CD4-positive, alpha-beta memory T cell (primary cell): ENCODE measurements around the gene KDM4C. TPM values are rescaled to one million over a fixed set of nuclear protein-coding genes. Genes with fewer than 3 reads are reported as not detected.
A peak's percentile ranks its signal among the peaks of the same experiment; 100 is the strongest.

Source experiments
- CTCF ChIA-PET: fragments of 350-600 bp; sonication (Branson Sonifier 250); formaldehyde crosslinking; loops from one replicate; lab custom pipeline; 2021; ENCODE audit warnings: inconsistent platforms; ENCODE audit not compliant: partially characterized antibody; lab: Charles Lee
- POLR2A ChIA-PET: fragments of 350-600 bp; sonication (Branson Sonifier 250); formaldehyde crosslinking; loops from one replicate; lab custom pipeline; 2021; ENCODE audit not compliant: partially characterized antibody; lab: Charles Lee
- DNase-seq, 5 donors: peaks; one replicate each; pipeline versions ENCODE4 v3.0.0 to v3.0.0-alpha.2; 2020 to 2022; ENCODE audit warnings: mixed read lengths in 1 of 5
- H3K27ac ChIP-seq: one replicate; pipeline ENCODE4 v1.7.0; 2013; ENCODE audit warnings: low read depth, low read length
- H3K27me3 ChIP-seq: 2 replicates; pipeline ENCODE4 v1.7.0; 2013; ENCODE audit warnings: mild to moderate bottlenecking, low read length, moderate library complexity; ENCODE audit not compliant: insufficient read depth
- H3K36me3 ChIP-seq: 2 replicates; pipeline ENCODE4 v1.7.0; 2013; ENCODE audit warnings: mild to moderate bottlenecking, low read length, moderate library complexity; ENCODE audit not compliant: insufficient read depth
- H3K4me1 ChIP-seq: 2 replicates; pipeline ENCODE4 v1.7.0; 2013; ENCODE audit warnings: mild to moderate bottlenecking, low read length, moderate library complexity; ENCODE audit not compliant: insufficient read depth
- H3K4me3 ChIP-seq, 2 donors: one replicate each; pipeline ENCODE4 v1.7.0; 2013; ENCODE audit warnings: low read length in 2 of 2, mild to moderate bottlenecking in 1 of 2
- H3K9me3 ChIP-seq, 2 donors: one replicate each; pipeline ENCODE4 v1.7.0; 2013; ENCODE audit warnings: low read length in 2 of 2, control low read depth in 1 of 2; ENCODE audit not compliant: control insufficient read depth in 1 of 2
- H3K27ac Mint-ChIP-seq, 7 donors: one replicate each; pipeline ENCODE4 v1.8.0; 2020 to 2021; ENCODE audit warnings: mixed read lengths in 7 of 7, mild to moderate bottlenecking in 6 of 7, inconsistent platforms in 3 of 7, moderate library complexity in 3 of 7
- H3K27me3 Mint-ChIP-seq, 2 donors: one replicate each; pipeline ENCODE4 v1.8.0; 2020 to 2021; ENCODE audit warnings: mixed read lengths in 2 of 2
- H3K36me3 Mint-ChIP-seq, 2 donors: one replicate each; pipeline ENCODE4 v1.8.0; 2020 to 2021; ENCODE audit warnings: mixed read lengths in 2 of 2, inconsistent platforms in 1 of 2, mild to moderate bottlenecking in 1 of 2
- H3K4me1 Mint-ChIP-seq, 4 donors: one replicate each; pipeline ENCODE4 v1.8.0; 2020 to 2021; ENCODE audit warnings: mixed read lengths in 4 of 4, mild to moderate bottlenecking in 1 of 4
- H3K4me3 Mint-ChIP-seq, 8 donors: one replicate each; pipeline ENCODE4 v1.8.0; 2020 to 2021; ENCODE audit warnings: mixed read lengths in 8 of 8, mild to moderate bottlenecking in 7 of 8, moderate library complexity in 6 of 8, inconsistent platforms in 3 of 8
- H3K9me3 Mint-ChIP-seq, 8 donors: one replicate each; pipeline ENCODE4 v1.8.0; 2020 to 2021; ENCODE audit warnings: mixed read lengths in 8 of 8, mild to moderate bottlenecking in 5 of 8, inconsistent platforms in 3 of 8, moderate library complexity in 1 of 8
- intact Hi-C: fragments of 100-400 bp; cut with micrococcal nuclease; formaldehyde crosslinking; loops from one replicate; pipeline ENCODE4 v1.15.1; 2023
- polyA plus RNA-seq, 2 donors: library from polyadenylated mRNA; unstranded; fragments of 300-500 nt; fragmentation: Illumina TruSeq; gene quantifications; one replicate each; pipeline ENCODE4 v1.2.3, GENCODE V29; 2021
- total RNA-seq, 2 experiments: library from RNA; stranded (reverse); gene quantifications; one replicate each; pipeline ENCODE4 v1.2.3, GENCODE V29; 2021

Gene KDM4C
- total and polyA plus RNA-seq, 4 experiments from 2014 or later = 36.3 to 90.7 (median 58.8) TPM

DNA sequence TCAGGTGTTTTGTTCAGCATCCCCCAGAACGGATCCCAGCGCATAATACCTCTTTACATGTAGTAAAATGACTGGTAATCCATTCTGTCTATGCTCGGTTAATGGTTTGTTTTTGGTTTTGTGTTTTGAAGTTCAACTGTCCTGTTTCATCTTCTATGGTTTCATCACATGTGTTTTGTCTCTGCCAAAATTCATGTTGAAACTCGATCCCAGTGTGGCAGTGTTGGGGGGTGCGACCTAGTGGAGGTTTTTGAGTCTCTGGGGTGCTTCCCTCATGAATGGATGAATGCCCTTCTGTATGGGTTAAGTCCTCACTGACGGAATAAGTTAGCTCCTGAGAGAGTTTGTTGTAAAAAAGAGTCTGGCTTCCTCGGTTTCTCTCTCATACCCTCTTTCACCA, 317.4 kb downstream of the KDM4C start:
- intact Hi-C loops = no loop called here
- POLR2A ChIA-PET = no interaction called here

GRCh38 chr9:7079051-7079450, 321.3 kb downstream of the KDM4C start:
- H3K27ac ChIP-seq = no peak overlapping the region
- Mint-ChIP-seq H3K27me3 (no peaks in the 10 kb centered on the region), H3K9me3 (peaks cover 0 to 2% (median 0%) of the 10 kb centered on the region in 8 donors), H3K27ac (no peak overlapping the region), H3K4me1 (peaks cover 0 to 2% (median 0%) of the 10 kb centered on the region in 4 donors), H3K4me3 (no peak overlapping the region), H3K36me3 (peaks cover 69 to 76% of the 10 kb centered on the region in 2 donors)
- POLR2A ChIA-PET = no interaction called here
- intact Hi-C loops = no loop called here
- H3K4me3 ChIP-seq = no peak overlapping the region
- peaks cover 8% of the 10 kb centered on the region for H3K36me3 ChIP-seq
- H3K4me1 ChIP-seq = no peaks in the 10 kb centered on the region
- no peaks in the 10 kb centered on the region for H3K27me3 ChIP-seq
- no peaks in the 10 kb centered on the region for H3K9me3 ChIP-seq
- CTCF ChIA-PET = no interaction called here
- no peak for DNase-seq

More for the DNA sequence above, 317.4 kb downstream of the KDM4C start:
- Histone ChIP-seq H3K36me3 (peaks cover 8% of the 10 kb centered on the region), H3K27ac (no peak overlapping the region), H3K27me3 (no peaks in the 10 kb centered on the region), H3K4me3 (no peak overlapping the region), H3K4me1 (no peaks in the 10 kb centered on the region), H3K9me3 (no peaks in the 10 kb centered on the region)
- peaks cover 64 to 69% of the 10 kb centered on the region in 2 donors for H3K36me3 Mint-ChIP-seq
- H3K9me3 Mint-ChIP-seq = peaks cover 0 to 2% (median 0%) of the 10 kb centered on the region in 8 donors
- no peak for DNase-seq
- H3K4me3 Mint-ChIP-seq = no peak overlapping the region
- H3K4me1 Mint-ChIP-seq = peaks cover 0 to 1% (median 0%) of the 10 kb centered on the region in 4 donors
- CTCF ChIA-PET = no interaction called here
- H3K27me3 Mint-ChIP-seq = no peaks in the 10 kb centered on the region
- H3K27ac Mint-ChIP-seq = peak overlapping the region in 3 of 7 donors; percentile 17 to 63 (median 43)

DNA sequence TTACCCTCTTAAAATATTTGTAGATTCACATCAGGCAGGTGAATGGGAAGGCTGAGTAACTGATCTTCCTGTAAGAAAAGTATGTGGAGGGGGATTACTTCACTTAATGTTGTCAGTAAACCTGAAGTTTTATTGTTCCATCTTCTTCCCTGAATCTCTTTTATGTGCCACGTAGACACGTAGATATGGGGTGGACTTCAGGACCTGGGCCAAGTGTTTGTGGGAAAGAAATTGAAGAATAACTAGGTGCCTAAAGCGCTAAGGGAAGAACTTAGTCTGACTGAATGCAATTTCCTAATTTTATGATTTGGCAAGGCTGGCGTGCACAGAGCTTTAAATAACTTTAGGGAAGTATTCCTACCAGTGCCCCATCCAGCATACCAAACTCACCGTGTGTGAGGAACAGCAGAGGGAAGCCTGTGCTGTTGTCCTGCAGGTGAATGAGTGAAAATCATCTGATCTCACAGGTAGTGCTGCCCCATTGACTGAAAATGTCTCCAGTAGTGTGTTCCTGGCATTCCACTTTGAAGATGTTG, 323.4 kb downstream of the KDM4C start:
- Histone ChIP-seq H3K4me1 (no peaks in the 10 kb centered on the region), H3K27me3 (no peaks in the 10 kb centered on the region), H3K36me3 (peaks cover 8% of the 10 kb centered on the region), H3K4me3 (no peak overlapping the region), H3K27ac (no peak overlapping the region), H3K9me3 (no peaks in the 10 kb centered on the region)
- Mint-ChIP-seq H3K36me3 (peaks cover 61 to 66% of the 10 kb centered on the region in 2 donors), H3K4me1 (peaks cover 0 to 2% (median 0%) of the 10 kb centered on the region in 4 donors), H3K27ac (no peak overlapping the region), H3K4me3 (no peak overlapping the region), H3K9me3 (peaks cover 0 to 2% (median 0%) of the 10 kb centered on the region in 8 donors), H3K27me3 (no peaks in the 10 kb centered on the region)
- DNase-seq = no peak
- ChIA-PET CTCF (no interaction called here), POLR2A (no interaction called here)
- intact Hi-C loops = no loop called here

DNA sequence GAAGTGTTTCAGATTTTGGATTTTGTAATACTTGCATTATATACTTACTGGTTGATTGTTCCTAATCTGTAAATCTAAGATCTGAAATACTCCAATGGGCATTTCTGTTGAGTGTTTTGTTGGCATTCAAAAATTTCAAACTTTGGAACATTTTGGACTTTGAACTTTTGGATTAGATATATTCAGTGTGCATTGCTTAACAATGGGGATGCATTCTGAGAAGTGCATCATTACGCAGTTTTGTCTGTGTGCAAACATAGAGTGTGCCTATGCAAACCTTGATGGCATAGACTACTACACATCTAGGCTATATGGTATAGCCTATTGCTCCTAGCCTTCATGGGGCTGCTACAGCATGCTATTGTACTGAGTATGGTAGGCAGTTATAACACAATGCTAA, 325.4 kb downstream of the KDM4C start:
- Histone ChIP-seq H3K27me3 (no peaks in the 10 kb centered on the region), H3K4me1 (no peaks in the 10 kb centered on the region), H3K36me3 (peaks cover 6% of the 10 kb centered on the region), H3K4me3 (no peak overlapping the region), H3K27ac (no peak overlapping the region), H3K9me3 (no peaks in the 10 kb centered on the region)
- intact Hi-C loops = no loop called here
- POLR2A ChIA-PET = no interaction called here
- CTCF ChIA-PET = no interaction called here
- peaks cover 0 to 1% (median 0%) of the 10 kb centered on the region in 4 donors for H3K4me1 Mint-ChIP-seq
- H3K4me3 Mint-ChIP-seq = no peak overlapping the region
- peaks cover 0 to 2% (median 0%) of the 10 kb centered on the region in 8 donors for H3K9me3 Mint-ChIP-seq
- no peaks in the 10 kb centered on the region for H3K27me3 Mint-ChIP-seq
- peaks cover 57 to 62% of the 10 kb centered on the region in 2 donors for H3K36me3 Mint-ChIP-seq
- no peak overlapping the region for H3K27ac Mint-ChIP-seq
- DNase-seq = no peak

GRCh38 chr9:7085357-7085756, 327.6 kb downstream of the KDM4C start:
- H3K9me3 ChIP-seq = no peaks in the 10 kb centered on the region
- no peak overlapping the region for H3K4me3 ChIP-seq
- Mint-ChIP-seq H3K4me1 (peaks cover 0 to 3% (median 0%) of the 10 kb centered on the region in 4 donors), H3K4me3 (no peak overlapping the region), H3K9me3 (peaks cover 0 to 2% (median 0%) of the 10 kb centered on the region in 8 donors), H3K36me3 (peaks cover 46% of the 10 kb centered on the region in 2 donors), H3K27ac (no peak overlapping the region), H3K27me3 (no peaks in the 10 kb centered on the region)
- ChIA-PET CTCF (no interaction called here), POLR2A (no interaction called here)
- peaks cover 6% of the 10 kb centered on the region for H3K36me3 ChIP-seq
- no peak for DNase-seq
- H3K27me3 ChIP-seq = no peaks in the 10 kb centered on the region
- intact Hi-C loops = no loop called here
- no peak overlapping the region for H3K27ac ChIP-seq
- H3K4me1 ChIP-seq = no peaks in the 10 kb centered on the region

- ChIA-PET CTCF (no interaction called here), POLR2A (no interaction called here)
- no peak for DNase-seq
- Histone ChIP-seq H3K36me3 (peaks cover 6% of the 10 kb centered on the region), H3K9me3 (no peaks in the 10 kb centered on the region), H3K27ac (no peak overlapping the region), H3K4me3 (no peak overlapping the region), H3K27me3 (no peaks in the 10 kb centered on the region), H3K4me1 (no peaks in the 10 kb centered on the region)
- H3K4me3 Mint-ChIP-seq = no peak overlapping the region
- no peak overlapping the region for H3K27ac Mint-ChIP-seq
- H3K36me3 Mint-ChIP-seq = peaks cover 45 to 46% of the 10 kb centered on the region in 2 donors
- H3K27me3 Mint-ChIP-seq = no peaks in the 10 kb centered on the region
- intact Hi-C loops = no loop called here
- H3K4me1 Mint-ChIP-seq = peaks cover 0 to 3% (median 0%) of the 10 kb centered on the region in 4 donors
- peaks cover 0 to 2% (median 0%) of the 10 kb centered on the region in 8 donors for H3K9me3 Mint-ChIP-seq
Measured at GRCh38 chr9:7086389-7086788, 328.6 kb downstream of the KDM4C start.

DNA sequence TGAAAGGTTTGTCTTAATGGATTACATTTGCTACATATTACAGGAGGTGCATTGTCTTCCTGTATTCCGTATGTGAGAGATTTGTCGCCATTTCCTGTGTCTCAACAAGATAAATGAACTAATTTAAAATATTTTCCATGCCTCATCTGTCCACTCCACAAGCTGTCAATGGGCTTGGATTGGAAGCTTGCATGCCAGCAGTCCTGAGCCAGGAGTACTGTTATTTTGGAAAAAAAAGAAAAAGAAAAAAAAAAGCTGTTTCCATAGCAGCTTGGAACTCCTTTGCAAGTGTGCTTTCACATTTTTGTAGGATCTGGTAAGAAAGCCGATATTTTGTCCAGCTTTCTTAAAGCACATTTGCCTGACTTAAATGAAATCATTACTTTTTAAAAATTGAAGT, 330.8 kb downstream of the KDM4C start:
- H3K4me1 Mint-ChIP-seq = peaks cover 0 to 4% (median 0%) of the 10 kb centered on the region in 4 donors
- intact Hi-C loops = no loop called here
- ChIA-PET POLR2A (no interaction called here), CTCF (interaction anchor here (0.7 kb wide), 1 partner anchor 204 kb away, joined by 3 read pairs; no protein-coding TSS in a partner anchor)
- Histone ChIP-seq H3K9me3 (no peaks in the 10 kb centered on the region), H3K36me3 (peaks cover 6% of the 10 kb centered on the region), H3K4me1 (no peaks in the 10 kb centered on the region), H3K27ac (no peak overlapping the region), H3K4me3 (no peak overlapping the region), H3K27me3 (no peaks in the 10 kb centered on the region)
- DNase-seq = no peak
- H3K36me3 Mint-ChIP-seq = peaks cover 43 to 60% of the 10 kb centered on the region in 2 donors
- peak overlapping the region in 1 of 7 donors; percentile 74 for H3K27ac Mint-ChIP-seq
- peaks cover 0 to 2% (median 0%) of the 10 kb centered on the region in 8 donors for H3K9me3 Mint-ChIP-seq
- no peaks in the 10 kb centered on the region for H3K27me3 Mint-ChIP-seq
- H3K4me3 Mint-ChIP-seq = no peak overlapping the region
